Neural progenitor cell (in vitro differentiated cells): ENCODE measurements around the gene VPS33B. TPM values are rescaled to one million over a fixed set of nuclear protein-coding genes. Genes with fewer than 3 reads are reported as not detected.
"Not testable (repeated sequence)": the region's sequence is repeated elsewhere in the genome, so short reads cannot be mapped to it uniquely, and the experiment has no call there.

Experiments used
- DNase-seq: peaks from one replicate; pipeline ENCODE4 v3.0.0-alpha.2; 2016; ENCODE audit warnings: low spot score
- H2AFZ ChIP-seq: fragments of 200-600 bp; sonication (generic); replicated peaks from 2 replicates; pipeline ENCODE4 v1.6.1; 2016; ENCODE audit warnings: antibody characterized with exemption
- H3F3A ChIP-seq: fragments of 200-600 bp; sonication (generic); 2 replicates; pipeline ENCODE4 v1.6.1; 2016; ENCODE audit warnings: antibody characterized with exemption, low read depth
- H3K27ac ChIP-seq: fragments of 200-600 bp; sonication (generic); 2 replicates; pipeline ENCODE4 v1.5.1; 2016; ENCODE audit warnings: mild to moderate bottlenecking
- H3K27me3 ChIP-seq: fragments of 200-600 bp; sonication (generic); 2 replicates; pipeline ENCODE4 v1.6.1; 2016; ENCODE audit warnings: mild to moderate bottlenecking, moderate library complexity
- H3K36me3 ChIP-seq: fragments of 200-600 bp; sonication (generic); 2 replicates; pipeline ENCODE4 v1.5.1; 2016
- H3K4me1 ChIP-seq: fragments of 200-600 bp; sonication (generic); 2 replicates; pipeline ENCODE4 v1.6.1; 2016; ENCODE audit warnings: mixed run types
- H3K4me2 ChIP-seq: fragments of 200-600 bp; sonication (generic); 2 replicates; pipeline ENCODE4 v1.6.1; 2016
- H3K4me3 ChIP-seq: fragments of 200-600 bp; sonication (generic); 2 replicates; pipeline ENCODE4 v1.5.1; 2016
- H3K79me2 ChIP-seq: fragments of 200-600 bp; sonication (generic); 2 replicates; pipeline ENCODE4 v1.6.1; 2016; ENCODE audit warnings: low read depth
- H3K9ac ChIP-seq: fragments of 200-600 bp; sonication (generic); 2 replicates; pipeline ENCODE4 v1.6.1; 2016
- H3K9me3 ChIP-seq: fragments of 200-600 bp; sonication (generic); 2 replicates; pipeline ENCODE4 v1.5.1; 2016; ENCODE audit warnings: low read depth
- H4K20me1 ChIP-seq: fragments of 200-600 bp; sonication (generic); 2 replicates; pipeline ENCODE4 v1.6.1; 2016; ENCODE audit warnings: low read depth
- H3K27ac Mint-ChIP-seq: 3 replicates; pipeline ENCODE4 v1.8.0; 2021; ENCODE audit warnings: mixed read lengths
- H3K27me3 Mint-ChIP-seq: 2 replicates; pipeline ENCODE4 v1.8.0; 2022; ENCODE audit warnings: low read depth, mild to moderate bottlenecking, inconsistent platforms, moderate library complexity, mixed read lengths; ENCODE audit not compliant: insufficient read depth
- H3K36me3 Mint-ChIP-seq: 3 replicates; pipeline ENCODE4 v1.8.0; 2021; ENCODE audit warnings: mixed read lengths
- H3K4me1 Mint-ChIP-seq: 3 replicates; pipeline ENCODE4 v1.8.0; 2021; ENCODE audit warnings: mixed read lengths
- H3K4me3 Mint-ChIP-seq: 3 replicates; pipeline ENCODE4 v1.8.0; 2021; ENCODE audit warnings: mild to moderate bottlenecking, moderate library complexity, mixed read lengths
- H3K9me3 Mint-ChIP-seq: 3 replicates; pipeline ENCODE4 v1.8.0; 2020; ENCODE audit warnings: mixed read lengths
- CTCF ChIP-seq: fragments of 200-600 bp; sonication (generic); IDR thresholded peaks from 2 replicates; pipeline ENCODE4 v1.5.1; 2017; ENCODE audit warnings: antibody characterized with exemption, mild to moderate bottlenecking
- EZH2 ChIP-seq: fragments of 200-600 bp; sonication (generic); IDR thresholded peaks from 2 replicates; pipeline ENCODE4 v1.6.1; 2017; ENCODE audit warnings: antibody characterized with exemption, mild to moderate bottlenecking, moderate library complexity
- EZH2phosphoT487 ChIP-seq: fragments of 200-600 bp; sonication (generic); IDR thresholded peaks from 2 replicates; pipeline ENCODE4 v1.6.1; 2017; ENCODE audit warnings: antibody characterized with exemption
- total RNA-seq: library from RNA; depleted of rRNA; stranded (reverse); fragments of >200 nt; gene quantifications from 2 replicates; pipeline ENCODE4 v1.2.3, GENCODE V29; 2015; ENCODE audit warnings: low replicate concordance

VPS33B gene
- total RNA-seq, 1 donor from 2014 or later, result 13.9 TPM

DNA sequence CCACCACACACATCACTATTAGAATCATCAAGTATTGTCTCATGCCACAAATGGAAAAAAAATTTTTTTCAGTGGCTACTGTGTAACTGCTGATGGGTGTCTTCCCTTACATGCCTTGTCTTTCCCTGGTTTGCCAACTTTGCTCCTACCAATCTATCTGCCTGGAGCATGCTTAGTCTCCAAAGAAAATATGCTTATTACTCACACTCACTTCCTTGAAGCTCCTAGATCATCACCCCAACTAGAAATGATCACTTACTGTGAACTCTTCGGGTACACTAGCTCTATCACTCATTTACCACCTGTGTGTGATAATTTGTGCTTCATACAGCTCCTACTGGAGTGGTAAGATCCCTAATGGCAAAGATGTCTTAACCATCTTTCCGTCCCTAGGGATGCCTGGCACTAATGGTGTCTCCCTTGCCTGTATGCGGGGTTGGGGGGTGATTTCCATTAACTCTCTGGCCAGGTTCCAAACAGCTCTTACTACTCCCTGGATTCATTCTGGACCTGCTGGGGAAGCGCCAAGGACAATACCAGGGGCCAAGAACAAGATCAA is 799 bp downstream of the VPS33B start:
- H3K9me3 Mint-ChIP-seq, result no peaks in the 10 kb centered on the region
- H3K4me3 ChIP-seq, result peak overlapping the region; percentile 80
- DNase-seq, result no peak
- TF ChIP-seq CTCF (no peak), EZH2 (no peak), EZH2phosphoT487 (no peak)
- H3K9me3 ChIP-seq, result no peaks in the 10 kb centered on the region
- H3K9ac ChIP-seq, result peak overlapping the region; percentile 76
- H3K4me3 Mint-ChIP-seq, result peak overlapping the region; percentile 98
- no peak overlapping the region for H3K27ac ChIP-seq
- peaks cover 27% of the 10 kb centered on the region for H3K79me2 ChIP-seq
- H2AFZ ChIP-seq, result peak overlapping the region; percentile 43
- H3K36me3 ChIP-seq, result no peaks in the 10 kb centered on the region
- peak overlapping the region; percentile 84 for H3K4me2 ChIP-seq
- H3K27me3 ChIP-seq, result no peaks in the 10 kb centered on the region
- peaks cover 6% of the 10 kb centered on the region for H3K36me3 Mint-ChIP-seq
- no peaks in the 10 kb centered on the region for H3K27me3 Mint-ChIP-seq
- peak overlapping the region; percentile 8 for H3K27ac Mint-ChIP-seq
- no peaks in the 10 kb centered on the region for H4K20me1 ChIP-seq
- H3K4me1 ChIP-seq, result peaks cover 12% of the 10 kb centered on the region
- H3F3A ChIP-seq, result no peaks in the 10 kb centered on the region
- H3K4me1 Mint-ChIP-seq, result peaks cover 22% of the 10 kb centered on the region

GRCh38 chr15:91018158-91018557 is 4.2 kb downstream of the VPS33B start:
- Histone ChIP-seq H3K9me3 (no peaks in the 10 kb centered on the region), H3K79me2 (peaks cover 27% of the 10 kb centered on the region), H2AFZ (no peak overlapping the region), H3K36me3 (no peaks in the 10 kb centered on the region), H3F3A (no peaks in the 10 kb centered on the region), H4K20me1 (no peaks in the 10 kb centered on the region), H3K4me3 (no peak overlapping the region), H3K27me3 (no peaks in the 10 kb centered on the region), H3K27ac (no peak overlapping the region), H3K4me1 (peaks cover 12% of the 10 kb centered on the region), H3K9ac (no peak overlapping the region), H3K4me2 (no peak overlapping the region)
- no peak for DNase-seq
- H3K4me1 Mint-ChIP-seq, result peaks cover 22% of the 10 kb centered on the region
- H3K36me3 Mint-ChIP-seq, result peaks cover 15% of the 10 kb centered on the region
- no peaks in the 10 kb centered on the region for H3K9me3 Mint-ChIP-seq
- H3K4me3 Mint-ChIP-seq, result no peak overlapping the region
- no peak overlapping the region for H3K27ac Mint-ChIP-seq
- H3K27me3 Mint-ChIP-seq, result no peaks in the 10 kb centered on the region
- TF ChIP-seq EZH2, result no peak

GRCh38 chr15:91017716-91018115 is 4.7 kb downstream of the VPS33B start:
- no peaks in the 10 kb centered on the region for H3K27me3 ChIP-seq
- H3K4me1 ChIP-seq, result peaks cover 12% of the 10 kb centered on the region
- Mint-ChIP-seq H3K9me3 (no peaks in the 10 kb centered on the region), H3K4me1 (peaks cover 19% of the 10 kb centered on the region), H3K4me3 (no peak overlapping the region), H3K27me3 (no peaks in the 10 kb centered on the region), H3K27ac (no peak overlapping the region), H3K36me3 (peaks cover 16% of the 10 kb centered on the region)
- no peaks in the 10 kb centered on the region for H4K20me1 ChIP-seq
- no peaks in the 10 kb centered on the region for H3F3A ChIP-seq
- no peak overlapping the region for H3K9ac ChIP-seq
- peaks cover 27% of the 10 kb centered on the region for H3K79me2 ChIP-seq
- no peak overlapping the region for H2AFZ ChIP-seq
- no peak for DNase-seq
- no peaks in the 10 kb centered on the region for H3K36me3 ChIP-seq
- H3K4me3 ChIP-seq, result no peak overlapping the region
- H3K9me3 ChIP-seq, result no peaks in the 10 kb centered on the region
- H3K4me2 ChIP-seq, result no peak overlapping the region
- H3K27ac ChIP-seq, result no peak overlapping the region
- TF ChIP-seq EZH2phosphoT487 (no peak), CTCF (no peak), EZH2 (no peak)

DNA sequence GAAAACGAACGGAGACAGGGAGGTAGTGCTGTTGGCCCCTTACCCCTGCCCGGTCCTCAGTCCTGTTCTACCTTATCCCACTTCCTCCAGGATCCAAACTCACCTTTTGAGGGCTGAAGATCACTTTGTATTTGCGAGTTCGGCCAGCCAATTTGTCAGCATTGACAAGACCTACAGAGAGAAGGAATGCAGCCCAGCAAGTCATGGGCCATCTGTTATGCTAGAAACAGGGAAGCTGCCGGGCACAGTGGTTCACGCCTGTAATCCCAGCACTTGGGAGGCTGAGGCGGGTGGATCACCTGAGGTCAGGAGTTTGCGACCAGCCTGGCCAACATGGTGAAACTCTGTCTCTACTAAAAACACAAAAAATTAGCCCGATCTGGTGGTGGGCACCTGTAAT is 8.7 kb downstream of the VPS33B start:
- H3K4me1 ChIP-seq, H3K4me3 Mint-ChIP-seq, H3F3A ChIP-seq, H3K27me3 ChIP-seq, H3K36me3 ChIP-seq, H3K79me2 ChIP-seq, H3K27me3 Mint-ChIP-seq, H4K20me1 ChIP-seq, H3K9me3 ChIP-seq, H3K27ac Mint-ChIP-seq, H2AFZ ChIP-seq, H3K27ac ChIP-seq, H3K9ac ChIP-seq, H3K4me2 ChIP-seq, H3K4me3 ChIP-seq, H3K4me1 Mint-ChIP-seq, DNase-seq, H3K9me3 Mint-ChIP-seq: not testable (repeated sequence)
- H3K36me3 Mint-ChIP-seq, result peaks cover 25% of the 10 kb centered on the region
